Body of pancreas (tissue), 4 donors: Measurements from ENCODE around the gene MVB12A.

Experiments used
- POLR2A ChIP-seq, 3 donors: fragments of 450-650 bp; IDR thresholded peaks; one replicate each; pipeline ENCODE4 v1.6.1; 2016; ENCODE audit warnings: antibody characterized with exemption in 3 of 3, mild to moderate bottlenecking in 2 of 3
- TF ChIP-seq, protein P1 (sequence below), 7 experiments: fragments of 450-650 bp in 4 of 7; fragments of 200-600 bp in 3 of 7; sonication (generic) in 3 of 7; IDR thresholded peaks; one replicate each; pipeline ENCODE4 v1.5.1; 2016 to 2019; ENCODE audit warnings: antibody characterized with exemption in 7 of 7

DNA sequence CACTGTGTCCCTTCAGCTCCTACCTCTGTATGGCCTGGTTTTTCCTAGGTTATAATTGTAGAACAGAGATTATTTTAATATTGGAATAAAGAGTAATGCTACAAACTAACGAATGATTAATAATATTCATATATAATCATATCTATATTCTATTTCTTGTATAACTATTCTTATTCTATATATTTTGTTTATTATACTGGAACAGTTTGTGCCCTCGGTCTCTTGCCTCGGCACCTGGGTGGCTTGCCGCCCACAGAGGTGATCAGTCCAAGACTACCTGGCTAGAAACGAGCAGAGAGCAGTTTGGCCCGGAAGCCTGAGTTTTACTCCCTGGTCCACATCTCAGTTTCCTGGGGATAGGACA is 46.6 kb downstream of the MVB12A start:
- TF ChIP-seq, protein P1, sequence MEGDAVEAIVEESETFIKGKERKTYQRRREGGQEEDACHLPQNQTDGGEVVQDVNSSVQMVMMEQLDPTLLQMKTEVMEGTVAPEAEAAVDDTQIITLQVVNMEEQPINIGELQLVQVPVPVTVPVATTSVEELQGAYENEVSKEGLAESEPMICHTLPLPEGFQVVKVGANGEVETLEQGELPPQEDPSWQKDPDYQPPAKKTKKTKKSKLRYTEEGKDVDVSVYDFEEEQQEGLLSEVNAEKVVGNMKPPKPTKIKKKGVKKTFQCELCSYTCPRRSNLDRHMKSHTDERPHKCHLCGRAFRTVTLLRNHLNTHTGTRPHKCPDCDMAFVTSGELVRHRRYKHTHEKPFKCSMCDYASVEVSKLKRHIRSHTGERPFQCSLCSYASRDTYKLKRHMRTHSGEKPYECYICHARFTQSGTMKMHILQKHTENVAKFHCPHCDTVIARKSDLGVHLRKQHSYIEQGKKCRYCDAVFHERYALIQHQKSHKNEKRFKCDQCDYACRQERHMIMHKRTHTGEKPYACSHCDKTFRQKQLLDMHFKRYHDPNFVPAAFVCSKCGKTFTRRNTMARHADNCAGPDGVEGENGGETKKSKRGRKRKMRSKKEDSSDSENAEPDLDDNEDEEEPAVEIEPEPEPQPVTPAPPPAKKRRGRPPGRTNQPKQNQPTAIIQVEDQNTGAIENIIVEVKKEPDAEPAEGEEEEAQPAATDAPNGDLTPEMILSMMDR (IDR thresholded peaks at IDR 0.05), result peak in 1 of 7 experiments; percentile 2
- no peak for TF ChIP-seq POLR2A (IDR thresholded peaks at IDR 0.05)
